HCT116 (cell line): ENCODE data around the gene RNPS1. TPM values are rescaled to one million over a fixed set of nuclear protein-coding genes. Genes with fewer than 3 reads are reported as not detected.

Experiments used
- ATAC-seq: fragments of 200-7000 bp; cut with Tn5 transposase; 2 replicates; pipeline ENCODE4 v1.9.1; 2020; ENCODE audit warnings: mild to moderate bottlenecking, moderate library complexity
- BruUV-seq: library from RNA; stranded (reverse); fragments of 400-500 nt; replicated peaks from 2 replicates; lab custom pipeline; 2021; lab: Mats Ljungman, UMichigan
- CTCF ChIA-PET: fragments of 300-600 bp; sonication (Branson Sonifier 250); formaldehyde crosslinking; loops from one replicate; lab custom pipeline; 2021; ENCODE audit warnings: antibody characterized with exemption; lab: Charles Lee
- POLR2A ChIA-PET: fragments of 300-600, 350-600 bp; sonication (Branson Sonifier 250); formaldehyde crosslinking; loops from one replicate; lab custom pipeline; 2021; ENCODE audit warnings: antibody characterized with exemption; lab: Charles Lee
- RAD21 ChIA-PET, 2 experiments: fragments of 300-600 bp; sonication (Branson Sonifier 250); formaldehyde crosslinking; loops; one replicate each; lab custom pipeline; 2023; ENCODE audit warnings: low total read pairs in 2 of 2; ENCODE audit not compliant: uncharacterized antibody in 2 of 2, unreplicated experiment in 2 of 2, low non-redundant PET in 1 of 2; lab: Charles Lee
- DNase-seq: peaks from one replicate; pipeline ENCODE4 v3.0.0-alpha.2; 2010; ENCODE audit warnings: low read depth, low spot score
- H2AFZ ChIP-seq: fragments of 200-600 bp; shearing (Covaris generic), sonication (generic); 2 replicates; pipeline ENCODE4 v1.6.1; 2017; ENCODE audit warnings: low read depth, mixed run types, mixed read lengths, antibody characterized with exemption, low read length; ENCODE audit not compliant: poor library complexity, severe bottlenecking
- H3K27ac ChIP-seq: 2 replicates; pipeline ENCODE4 v1.5.1; 2012; ENCODE audit warnings: low read depth, low read length
- H3K27me3 ChIP-seq: fragments of 200-600 bp; sonication (generic); 2 replicates; pipeline ENCODE4 v1.6.1; 2016; ENCODE audit warnings: mixed run types, low read length, mixed read lengths; ENCODE audit not compliant: insufficient read depth
- H3K36me3 ChIP-seq, 2 experiments: fragments of 200-500 bp in 1 of 2; fragments of 200-600 bp in 1 of 2; sonication (Bioruptor generic) in 1 of 2; sonication (generic) in 1 of 2; 2 replicates each; pipeline versions ENCODE4 v1.5.1 to v1.6.1; 2014 to 2016; ENCODE audit warnings: low read length in 2 of 2, inconsistent platforms in 1 of 2, mixed read lengths in 1 of 2, mixed run types in 1 of 2; ENCODE audit not compliant: insufficient read depth in 2 of 2, control insufficient read depth in 1 of 2
- H3K4me1 ChIP-seq, 2 experiments: fragments of 200-600 bp in 1 of 2; sonication (generic) in 1 of 2; 2 replicates each; pipeline versions ENCODE4 v1.5.1 to v1.6.1; 2012 to 2017; ENCODE audit warnings: low read length in 2 of 2, inconsistent platforms in 1 of 2, mild to moderate bottlenecking in 1 of 2, mixed read lengths in 1 of 2, mixed run types in 1 of 2, moderate library complexity in 1 of 2; ENCODE audit not compliant: insufficient read depth in 2 of 2, control insufficient read depth in 1 of 2
- H3K4me2 ChIP-seq: fragments of 200-600 bp; sonication (generic); 2 replicates; pipeline ENCODE4 v1.6.1; 2017; ENCODE audit warnings: mixed run types, low read length, mixed read lengths
- H3K4me3 ChIP-seq, 2 experiments: fragments of 200-600 bp in 1 of 2; sonication (generic) in 1 of 2; replicated peaks in 1 of 2; 2 replicates each; pipeline ENCODE4 v1.5.1; 2011 to 2016; ENCODE audit warnings: low read length in 2 of 2, control low read depth in 1 of 2, low read depth in 1 of 2, mild to moderate bottlenecking in 1 of 2, mixed read lengths in 1 of 2, mixed run types in 1 of 2
- H3K79me2 ChIP-seq: fragments of 200-600 bp; sonication (generic); 2 replicates; pipeline ENCODE4 v1.6.1; 2017; ENCODE audit warnings: mild to moderate bottlenecking, mixed run types, low read length, moderate library complexity, mixed read lengths; ENCODE audit not compliant: insufficient read depth
- H3K9ac ChIP-seq: fragments of 200-600 bp; sonication (generic); 2 replicates; pipeline ENCODE4 v1.6.1; 2016; ENCODE audit warnings: low read length, mixed read lengths
- H3K9me2 ChIP-seq: fragments of 200-600 bp; sonication (generic), shearing (Covaris generic); 2 replicates; pipeline ENCODE4 v1.6.1; 2017; ENCODE audit warnings: mixed run types, mild to moderate bottlenecking, moderate library complexity; ENCODE audit not compliant: insufficient read depth
- H3K9me3 ChIP-seq, 2 experiments: fragments of 200-500 bp in 1 of 2; fragments of 200-600 bp in 1 of 2; sonication (Bioruptor generic) in 1 of 2; sonication (generic) in 1 of 2; 2 replicates each; pipeline ENCODE4 v1.6.1; 2014 to 2017; ENCODE audit warnings: low read length in 2 of 2, mixed read lengths in 2 of 2, inconsistent platforms in 1 of 2, low read depth in 1 of 2, mild to moderate bottlenecking in 1 of 2, mixed run types in 1 of 2, moderate library complexity in 1 of 2; ENCODE audit not compliant: control insufficient read depth in 1 of 2, insufficient read depth in 1 of 2
- H4K20me1 ChIP-seq: fragments of 200-600 bp; sonication (generic), shearing (Covaris generic); 2 replicates; pipeline ENCODE4 v1.6.1; 2017; ENCODE audit warnings: mixed run types, mild to moderate bottlenecking, moderate library complexity; ENCODE audit not compliant: insufficient read depth
- ATF3 ChIP-seq: IDR thresholded peaks from 2 replicates; pipeline ENCODE4 v1.6.1; 2012
- CBX3 ChIP-seq: IDR thresholded peaks from 2 replicates; pipeline ENCODE4 v1.6.1; 2012; ENCODE audit warnings: low read depth
- EGR1 ChIP-seq: IDR thresholded peaks from 2 replicates; pipeline ENCODE4 v1.6.1; 2012; ENCODE audit warnings: low read depth
- JUND ChIP-seq: IDR thresholded peaks from 2 replicates; pipeline ENCODE4 v1.6.1; 2012
- POLR2A ChIP-seq: IDR thresholded peaks from 2 replicates; pipeline ENCODE4 v1.7.0; 2011; ENCODE audit warnings: borderline replicate concordance; ENCODE audit not compliant: insufficient read depth, insufficient read length; ENCODE audit errors: extremely low read depth
- POLR2AphosphoS5 ChIP-seq: IDR thresholded peaks from 2 replicates; pipeline ENCODE4 v1.6.1; 2011; ENCODE audit warnings: mild to moderate bottlenecking, low read depth, low read length, moderate library complexity
- SP1 ChIP-seq: IDR thresholded peaks from 2 replicates; pipeline ENCODE4 v1.6.1; 2012; ENCODE audit warnings: low read depth
- YY1 ChIP-seq: IDR thresholded peaks from 2 replicates; pipeline ENCODE4 v1.6.1; 2011; ENCODE audit warnings: low read length, low read depth, moderate library complexity, mild to moderate bottlenecking; ENCODE audit not compliant: insufficient replicate concordance; ENCODE audit errors: extremely low read depth
- ZFX ChIP-seq: fragments of 450-650 bp; IDR thresholded peaks from 2 replicates; pipeline ENCODE4 v1.6.1; 2017
- ZNF274 ChIP-seq: fragments of 200-500 bp; sonication (Bioruptor generic); IDR thresholded peaks from 2 replicates; pipeline ENCODE4 v1.6.1; 2014; ENCODE audit warnings: mild to moderate bottlenecking, low read depth, low read length, inconsistent platforms
- intact Hi-C: fragments of 100-400 bp; cut with micrococcal nuclease; formaldehyde crosslinking; loops from 2 replicates; pipeline ENCODE4 v1.10.0; 2022
- total RNA-seq: library from RNA; stranded (reverse); gene quantifications from one replicate; pipeline ENCODE4 v1.2.1, GENCODE V29; 2021; ENCODE audit not compliant: unreplicated experiment
- TF ChIP-seq, protein P1 (sequence below): IDR thresholded peaks from 2 replicates; pipeline ENCODE4 v1.6.1; 2012; ENCODE audit warnings: low read depth
- TF ChIP-seq, protein P2 (sequence below): IDR thresholded peaks from 2 replicates; pipeline ENCODE4 v1.6.1; 2011; ENCODE audit warnings: mild to moderate bottlenecking, low read length, moderate library complexity; ENCODE audit not compliant: insufficient replicate concordance; ENCODE audit errors: extremely low read depth

Gene RNPS1
- total RNA-seq, 1 experiment from 2014 or later, result 257 TPM

DNA sequence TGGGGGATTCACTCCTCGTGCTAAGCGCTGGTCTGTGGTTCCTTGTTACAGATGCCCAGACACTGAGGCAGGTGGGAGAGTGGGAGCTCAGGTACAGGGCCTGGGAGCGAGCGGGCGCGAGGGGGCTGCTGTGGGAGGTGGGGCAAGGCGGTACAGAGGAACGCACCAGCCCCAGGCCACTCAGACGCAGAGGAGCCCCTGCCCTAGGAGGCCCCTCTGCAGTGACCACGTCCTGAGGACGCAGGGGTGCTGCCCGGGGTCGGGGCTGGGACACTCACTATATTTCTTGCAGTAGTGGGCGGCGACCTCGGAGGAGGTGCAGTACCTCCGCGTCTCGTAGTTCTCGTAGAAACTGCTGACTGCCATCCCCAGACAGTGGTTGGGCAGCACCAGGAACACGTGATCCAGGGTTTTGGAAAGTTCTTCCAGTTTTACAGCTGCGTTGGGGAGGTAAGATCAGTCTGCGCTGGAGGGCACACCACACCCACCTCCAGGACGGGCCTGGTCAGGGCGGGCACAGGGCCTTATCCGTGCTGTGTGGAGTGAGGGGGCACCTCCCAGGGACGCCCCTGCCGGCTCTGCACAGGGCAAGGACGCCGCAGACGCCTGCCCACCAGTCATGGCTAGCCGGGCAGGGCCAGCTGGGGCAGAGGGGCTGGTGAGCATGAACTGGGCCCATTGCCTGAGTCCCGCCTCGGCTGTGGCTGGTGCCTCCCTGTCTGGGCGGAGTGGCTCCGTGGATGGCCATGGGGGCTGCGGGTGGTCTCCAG is 16.3 kb upstream of the RNPS1 start (continued):
- TF ChIP-seq, protein P1, sequence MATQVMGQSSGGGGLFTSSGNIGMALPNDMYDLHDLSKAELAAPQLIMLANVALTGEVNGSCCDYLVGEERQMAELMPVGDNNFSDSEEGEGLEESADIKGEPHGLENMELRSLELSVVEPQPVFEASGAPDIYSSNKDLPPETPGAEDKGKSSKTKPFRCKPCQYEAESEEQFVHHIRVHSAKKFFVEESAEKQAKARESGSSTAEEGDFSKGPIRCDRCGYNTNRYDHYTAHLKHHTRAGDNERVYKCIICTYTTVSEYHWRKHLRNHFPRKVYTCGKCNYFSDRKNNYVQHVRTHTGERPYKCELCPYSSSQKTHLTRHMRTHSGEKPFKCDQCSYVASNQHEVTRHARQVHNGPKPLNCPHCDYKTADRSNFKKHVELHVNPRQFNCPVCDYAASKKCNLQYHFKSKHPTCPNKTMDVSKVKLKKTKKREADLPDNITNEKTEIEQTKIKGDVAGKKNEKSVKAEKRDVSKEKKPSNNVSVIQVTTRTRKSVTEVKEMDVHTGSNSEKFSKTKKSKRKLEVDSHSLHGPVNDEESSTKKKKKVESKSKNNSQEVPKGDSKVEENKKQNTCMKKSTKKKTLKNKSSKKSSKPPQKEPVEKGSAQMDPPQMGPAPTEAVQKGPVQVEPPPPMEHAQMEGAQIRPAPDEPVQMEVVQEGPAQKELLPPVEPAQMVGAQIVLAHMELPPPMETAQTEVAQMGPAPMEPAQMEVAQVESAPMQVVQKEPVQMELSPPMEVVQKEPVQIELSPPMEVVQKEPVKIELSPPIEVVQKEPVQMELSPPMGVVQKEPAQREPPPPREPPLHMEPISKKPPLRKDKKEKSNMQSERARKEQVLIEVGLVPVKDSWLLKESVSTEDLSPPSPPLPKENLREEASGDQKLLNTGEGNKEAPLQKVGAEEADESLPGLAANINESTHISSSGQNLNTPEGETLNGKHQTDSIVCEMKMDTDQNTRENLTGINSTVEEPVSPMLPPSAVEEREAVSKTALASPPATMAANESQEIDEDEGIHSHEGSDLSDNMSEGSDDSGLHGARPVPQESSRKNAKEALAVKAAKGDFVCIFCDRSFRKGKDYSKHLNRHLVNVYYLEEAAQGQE, result no peak
- TF ChIP-seq, protein P2, sequence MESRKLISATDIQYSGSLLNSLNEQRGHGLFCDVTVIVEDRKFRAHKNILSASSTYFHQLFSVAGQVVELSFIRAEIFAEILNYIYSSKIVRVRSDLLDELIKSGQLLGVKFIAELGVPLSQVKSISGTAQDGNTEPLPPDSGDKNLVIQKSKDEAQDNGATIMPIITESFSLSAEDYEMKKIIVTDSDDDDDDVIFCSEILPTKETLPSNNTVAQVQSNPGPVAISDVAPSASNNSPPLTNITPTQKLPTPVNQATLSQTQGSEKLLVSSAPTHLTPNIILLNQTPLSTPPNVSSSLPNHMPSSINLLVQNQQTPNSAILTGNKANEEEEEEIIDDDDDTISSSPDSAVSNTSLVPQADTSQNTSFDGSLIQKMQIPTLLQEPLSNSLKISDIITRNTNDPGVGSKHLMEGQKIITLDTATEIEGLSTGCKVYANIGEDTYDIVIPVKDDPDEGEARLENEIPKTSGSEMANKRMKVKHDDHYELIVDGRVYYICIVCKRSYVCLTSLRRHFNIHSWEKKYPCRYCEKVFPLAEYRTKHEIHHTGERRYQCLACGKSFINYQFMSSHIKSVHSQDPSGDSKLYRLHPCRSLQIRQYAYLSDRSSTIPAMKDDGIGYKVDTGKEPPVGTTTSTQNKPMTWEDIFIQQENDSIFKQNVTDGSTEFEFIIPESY, result no peak
- TF ChIP-seq POLR2AphosphoS5 (no peak), YY1 (no peak)

DNA sequence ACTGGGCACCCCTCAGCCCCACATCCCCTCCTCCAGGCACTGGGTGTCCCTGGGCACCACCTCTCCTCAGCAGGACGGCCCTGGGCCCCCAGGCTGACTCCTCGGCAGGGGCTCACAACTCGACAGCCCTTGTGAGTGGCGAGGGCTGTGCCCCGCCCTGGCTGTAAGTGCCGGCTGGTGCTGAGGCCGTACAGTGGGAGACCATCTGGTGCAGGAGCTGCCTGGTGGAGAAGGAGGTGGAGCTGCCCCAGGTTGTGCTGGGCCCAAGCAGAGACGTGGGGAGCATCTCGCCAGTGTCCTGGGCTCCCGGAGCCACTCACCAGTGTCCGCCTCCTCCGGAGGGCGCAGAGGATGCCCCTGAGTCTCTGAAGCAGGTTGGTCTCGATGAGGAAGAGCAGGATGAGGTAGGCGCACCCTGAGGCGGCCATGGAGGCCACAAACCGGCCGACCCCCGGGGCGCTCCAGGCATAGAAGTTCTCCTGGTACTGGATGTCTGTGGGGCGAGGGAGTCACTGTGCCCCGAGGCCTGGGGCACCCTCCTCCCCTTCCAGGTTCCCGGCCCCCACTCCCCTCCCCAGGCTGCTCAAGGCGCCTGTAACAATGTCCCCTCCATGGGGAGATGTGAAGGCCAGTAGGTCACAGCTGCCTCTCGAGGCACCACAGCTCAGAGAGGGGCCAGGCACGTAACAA is 15.1 kb upstream of the RNPS1 start:
- no peak for ATAC-seq
- intact Hi-C loops, result no loop called here
- POLR2A ChIA-PET, result no interaction called here
- Histone ChIP-seq H3K4me1 (no peaks in the 10 kb centered on the region), H3K4me3 (no peak overlapping the region), H3K27me3 (no peaks in the 10 kb centered on the region), H3K79me2 (no peaks in the 10 kb centered on the region), H2AFZ (no peak overlapping the region), H3K36me3 (no peaks in the 10 kb centered on the region), H3K27ac (no peak overlapping the region), H3K4me2 (no peak overlapping the region), H3K9me2 (no peaks in the 10 kb centered on the region), H3K9ac (no peak overlapping the region), H4K20me1 (no peaks in the 10 kb centered on the region), H3K9me3 (no peaks in the 10 kb centered on the region)
- BruUV-seq, result no TSS peak
- RAD21 ChIA-PET, result no interaction called here
- DNase-seq, result no peak
- no peak for TF ChIP-seq SP1
- no peak for TF ChIP-seq CBX3
- no peak for TF ChIP-seq JUND
- no peak for TF ChIP-seq ZNF274
- TF ChIP-seq POLR2A, result no peak
- no peak for TF ChIP-seq ZFX
- TF ChIP-seq YY1, result no peak
- TF ChIP-seq EGR1, result no peak
- no peak for TF ChIP-seq ATF3
- CTCF ChIA-PET, result no interaction called here
